Keratinocyte (primary cell): ENCODE measurements around the gene PSMB9.
"Not testable (repeated sequence)": the region's sequence is repeated elsewhere in the genome, so short reads cannot be mapped to it uniquely, and the experiment has no call there.

ENCODE experiments used
- CTCF ChIP-seq, 3 experiments: IDR thresholded peaks in 1 of 3; conservative IDR thresholded peaks in 1 of 3; optimal IDR thresholded peaks in 1 of 3; 2 replicates in 2 of 3; 3 replicates in 1 of 3; pipeline versions ENCODE3 to v1.5.1; 2011; ENCODE audit warnings: low read length in 3 of 3, mild to moderate bottlenecking in 3 of 3, moderate library complexity in 2 of 3, control low read depth in 1 of 3, inconsistent platforms in 1 of 3; ENCODE audit not compliant: insufficient read depth in 2 of 3; ENCODE audit errors: extremely low read depth in 1 of 3
- EZH2 ChIP-seq: IDR thresholded peaks from one replicate; pipeline ENCODE4 v1.6.1; 2012; ENCODE audit warnings: inconsistent platforms, mild to moderate bottlenecking, low read length, moderate library complexity

GRCh38 chr6:32805404-32805803 is 48.6 kb upstream of the PSMB9 start:
- not testable (repeated sequence) for TF ChIP-seq CTCF (optimal IDR thresholded peaks at IDR 0.05 in 1 of 3, IDR thresholded peaks at IDR 0.05 in 1 of 3, conservative IDR thresholded peaks at IDR 0.05 in 1 of 3; ENCODE audit: extremely low read depth in 1 of 3, insufficient read depth in 2 of 3, low read length in 3 of 3); EZH2
